Measurements from ENCODE around the gene HSP90AB1. TPM values are rescaled to one million over a fixed set of nuclear protein-coding genes. Genes with fewer than 3 reads are reported as not detected.

HSP90AB1 gene
- total and polyA plus RNA-seq, 2 of the 8 experiments (the other 6 are each of a cell fraction or from before 2014, with no cell fraction given), result 1,564 to 2,297 TPM

- TF ChIP-seq HDAC2 (IDR thresholded peaks at IDR 0.05; ENCODE audit: borderline replicate concordance in 1 of 2, low read depth in 2 of 2, low read length in 2 of 2) (no peak), BACH1 (IDR thresholded peaks at IDR 0.05; ENCODE audit: low read length) (no peak), KDM1A (IDR thresholded peaks at IDR 0.05; ENCODE audit: borderline replicate concordance, low read length) (0 out of 2 replicates have a peak, but pooled peaks have one; percentile 24), CREB1 (IDR thresholded peaks at IDR 0.05) (no peak)
Measured at GRCh38 chr6:44222486-44223318, 24.2 kb upstream of the HSP90AB1 start (continued).
